Left forelimb (tissue), 1 donor: Measurements from ENCODE around the gene SNED1.

Experiments
- DNase-seq: peaks from one replicate; pipeline ENCODE4 v3.0.0-alpha.2; 2018; ENCODE audit warnings: low spot score

SNED1 gene

DNA sequence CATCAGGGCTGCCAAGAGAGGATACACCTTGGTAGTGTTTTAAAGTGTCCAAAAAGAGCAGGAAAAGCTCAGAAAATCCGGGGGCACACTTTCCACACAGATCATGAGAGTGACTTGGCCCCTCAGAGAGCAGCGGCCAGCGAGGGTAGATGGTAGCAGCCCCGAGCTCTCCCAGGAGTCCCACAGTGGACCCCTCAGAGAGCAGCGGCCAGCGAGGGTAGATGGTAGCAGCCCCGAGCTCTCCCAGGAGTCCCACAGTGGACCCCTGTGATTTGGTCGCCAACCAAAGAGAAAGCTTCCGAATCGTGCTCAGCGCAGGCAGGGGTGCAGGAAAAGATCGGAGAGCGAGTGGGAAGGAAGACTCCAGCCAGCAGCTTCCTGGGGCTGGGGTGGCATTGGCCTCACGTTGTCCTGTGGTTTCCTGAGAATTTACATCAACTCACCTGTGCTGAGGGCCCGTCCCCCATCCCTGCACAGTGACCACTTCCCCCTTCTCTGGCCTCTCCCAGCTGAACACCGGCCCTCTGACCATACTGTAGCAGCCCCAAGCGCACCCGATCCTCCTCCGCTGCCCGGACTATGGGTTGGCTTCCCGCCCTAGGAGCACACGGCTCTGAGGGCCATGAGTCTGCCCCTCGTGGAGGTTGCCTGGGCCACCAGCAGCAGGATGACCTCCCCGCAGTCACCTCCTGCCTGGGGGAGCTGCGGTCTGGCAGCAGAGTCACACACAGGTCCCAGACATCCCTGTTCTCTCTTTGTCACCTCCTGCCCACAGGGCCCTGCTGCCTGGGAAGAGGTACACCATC lies 69.9 kb downstream of the SNED1 start:
- no peak for DNase-seq

DNA sequence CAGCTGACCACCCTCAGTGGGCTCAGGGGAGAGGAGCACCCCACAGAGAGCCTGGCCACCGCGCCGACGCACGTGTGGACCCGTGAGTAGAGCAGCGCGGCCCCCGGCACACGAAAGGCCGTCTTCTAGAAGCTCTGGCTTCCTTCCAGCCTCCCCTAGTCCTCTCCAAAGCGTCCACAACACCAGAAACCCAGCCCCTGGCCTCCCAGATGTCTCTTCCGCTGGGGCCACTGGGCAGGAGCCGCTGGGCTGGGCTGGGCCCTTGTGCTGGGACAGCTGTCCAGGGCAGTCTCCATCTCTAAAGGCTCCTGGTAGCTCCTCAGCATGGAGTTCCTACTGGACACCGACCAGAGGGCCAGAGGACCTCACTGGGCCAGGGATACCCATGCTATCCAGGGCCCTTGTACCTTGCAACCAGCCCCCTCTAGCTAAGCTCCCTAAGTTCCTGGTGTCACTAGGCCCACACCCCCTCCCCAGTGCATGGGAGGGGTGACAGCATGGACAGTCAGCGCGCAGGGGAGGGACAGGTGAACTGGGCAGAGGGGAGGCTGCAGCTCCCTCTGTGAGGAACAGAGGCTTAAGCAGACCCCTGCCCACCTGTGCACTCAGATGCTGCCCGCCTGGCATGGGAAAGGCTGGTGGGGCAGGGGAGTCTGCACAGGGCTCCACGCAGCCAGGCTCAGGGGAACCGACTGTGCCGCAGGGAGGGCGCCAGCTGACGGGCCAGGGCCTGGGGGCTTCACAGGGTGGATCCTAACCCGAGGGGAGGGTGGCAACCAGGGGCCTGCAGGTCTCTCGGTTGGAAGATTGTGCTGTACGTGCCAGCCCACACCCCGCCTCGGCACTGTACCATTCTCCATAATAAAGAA lies 70.8 kb downstream of the SNED1 start:
- DNase-seq = no peak

DNA sequence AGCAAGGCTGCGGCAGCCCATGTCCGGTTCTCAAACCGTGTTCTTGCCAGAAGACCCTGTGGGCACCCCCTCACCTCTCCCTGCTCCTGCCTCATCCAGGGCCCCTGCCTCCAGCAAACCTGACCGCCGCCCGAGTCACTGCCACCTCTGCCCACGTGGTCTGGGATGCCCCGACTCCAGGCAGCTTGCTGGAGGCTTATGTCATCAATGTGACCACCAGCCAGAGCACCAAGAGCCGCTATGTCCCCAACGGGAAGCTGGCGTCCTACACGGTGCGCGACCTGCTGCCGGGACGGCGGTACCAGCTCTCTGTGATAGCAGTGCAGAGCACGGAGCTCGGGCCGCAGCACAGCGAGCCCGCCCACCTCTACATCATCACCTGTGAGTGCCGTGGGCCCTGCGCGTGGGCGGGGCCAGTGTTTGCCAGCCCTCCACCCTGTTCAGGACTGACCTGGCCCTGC lies 71.4 kb downstream of the SNED1 start:
- DNase-seq = no peak

DNA sequence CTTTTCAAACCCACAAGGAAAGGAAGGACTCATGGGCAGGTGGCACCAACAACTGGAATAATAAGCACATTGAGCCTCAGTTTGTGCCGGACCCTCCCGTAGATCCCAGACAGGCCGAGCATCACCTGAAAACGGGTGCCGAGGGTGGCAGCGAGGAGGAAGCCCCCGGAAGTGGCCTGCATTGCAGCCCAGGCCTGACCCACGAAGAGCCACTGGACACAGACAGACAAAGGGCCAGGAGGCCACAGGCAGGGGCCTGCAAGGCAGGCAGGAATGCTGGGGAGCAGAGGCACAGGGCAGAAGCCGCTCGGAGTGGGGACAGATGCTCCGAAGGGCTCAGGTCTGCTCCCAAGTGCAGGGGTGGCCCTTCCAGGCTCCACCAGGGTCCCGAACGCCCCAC lies 71.9 kb downstream of the SNED1 start:
- DNase-seq = no peak

DNA sequence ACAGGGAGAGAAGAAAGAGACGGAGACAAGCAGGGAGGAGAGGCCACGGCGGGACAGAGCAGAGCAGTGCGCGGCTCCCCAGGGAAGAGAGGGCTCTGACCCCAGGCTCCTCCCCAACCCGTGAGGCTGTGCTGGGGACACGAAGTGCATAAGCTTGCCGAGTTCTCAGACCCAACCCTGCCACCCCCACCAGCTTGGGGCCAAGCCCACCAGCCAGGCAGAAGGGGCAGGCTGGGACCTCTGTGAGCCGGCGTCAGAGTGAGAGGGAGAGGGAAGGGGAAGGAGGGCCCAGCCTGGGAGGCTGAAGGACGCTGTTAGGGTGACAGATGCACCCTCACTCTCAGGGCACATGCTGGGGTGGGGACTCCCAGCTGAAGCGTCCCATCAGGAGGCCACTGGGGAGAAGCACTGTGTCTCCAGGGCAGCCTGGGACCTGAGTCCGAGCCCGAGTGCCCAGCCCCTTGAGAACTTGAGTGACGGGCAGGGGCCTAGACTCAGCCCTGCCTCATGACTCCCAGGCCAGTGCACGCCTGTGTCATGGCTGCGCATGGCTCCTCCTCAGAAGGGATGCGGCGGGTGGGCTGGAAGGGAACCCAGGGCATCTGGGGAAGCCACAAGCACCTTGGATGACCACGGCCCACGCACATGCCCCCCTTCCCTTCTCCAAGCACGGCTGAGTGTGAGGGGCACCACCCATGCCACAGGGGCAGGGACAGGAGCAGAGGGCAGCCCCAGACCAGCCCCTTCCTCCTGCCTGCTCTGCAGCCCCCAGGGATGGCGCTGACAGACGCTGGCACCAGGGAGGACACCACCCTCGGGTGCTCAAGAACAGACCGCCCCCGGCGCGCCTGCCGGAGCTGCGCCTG lies 72.6 kb downstream of the SNED1 start:
- DNase-seq = no peak

DNA sequence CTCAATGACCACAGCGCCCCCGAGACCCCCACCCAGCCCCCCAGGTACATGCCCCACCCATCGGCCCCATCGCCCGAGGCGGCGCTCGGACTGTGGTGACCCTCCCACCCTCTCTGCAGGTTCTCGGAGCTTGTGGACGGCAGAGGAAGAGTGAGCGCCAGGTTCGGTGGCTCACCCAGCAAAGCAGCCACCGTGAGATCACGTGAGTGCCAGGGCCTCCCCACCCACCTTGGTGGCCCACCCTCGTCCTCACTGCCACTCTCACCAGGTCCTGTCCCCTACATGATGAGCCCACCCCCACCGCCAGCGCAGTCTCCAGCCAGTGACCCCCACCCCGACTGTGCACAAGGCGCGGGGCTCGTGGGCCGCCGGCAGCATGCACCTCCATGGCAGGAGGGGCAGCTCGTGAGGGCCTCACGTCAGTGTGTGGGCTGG lies 73.3 kb downstream of the SNED1 start:
- no peak for DNase-seq

DNA sequence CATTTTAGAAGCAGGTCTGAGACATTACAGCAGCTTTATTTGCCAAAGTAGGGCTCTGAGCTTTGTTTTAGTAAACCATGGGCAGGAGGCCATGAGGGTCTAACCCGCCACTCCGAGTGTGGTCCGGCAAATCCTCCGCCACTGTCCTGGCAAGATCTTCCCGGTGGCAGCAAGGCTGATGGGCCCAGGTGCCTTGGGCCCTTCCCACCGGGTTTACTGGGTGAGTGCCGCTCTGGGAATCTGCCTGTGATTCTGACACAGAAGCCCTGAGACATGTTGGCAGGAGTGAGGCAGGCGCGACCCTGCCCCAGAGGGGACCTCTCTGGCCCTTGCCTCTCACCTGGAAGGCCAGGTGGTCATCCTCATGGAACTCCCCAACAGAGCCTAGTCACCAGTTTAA lies 73.7 kb downstream of the SNED1 start:
- no peak for DNase-seq

DNA sequence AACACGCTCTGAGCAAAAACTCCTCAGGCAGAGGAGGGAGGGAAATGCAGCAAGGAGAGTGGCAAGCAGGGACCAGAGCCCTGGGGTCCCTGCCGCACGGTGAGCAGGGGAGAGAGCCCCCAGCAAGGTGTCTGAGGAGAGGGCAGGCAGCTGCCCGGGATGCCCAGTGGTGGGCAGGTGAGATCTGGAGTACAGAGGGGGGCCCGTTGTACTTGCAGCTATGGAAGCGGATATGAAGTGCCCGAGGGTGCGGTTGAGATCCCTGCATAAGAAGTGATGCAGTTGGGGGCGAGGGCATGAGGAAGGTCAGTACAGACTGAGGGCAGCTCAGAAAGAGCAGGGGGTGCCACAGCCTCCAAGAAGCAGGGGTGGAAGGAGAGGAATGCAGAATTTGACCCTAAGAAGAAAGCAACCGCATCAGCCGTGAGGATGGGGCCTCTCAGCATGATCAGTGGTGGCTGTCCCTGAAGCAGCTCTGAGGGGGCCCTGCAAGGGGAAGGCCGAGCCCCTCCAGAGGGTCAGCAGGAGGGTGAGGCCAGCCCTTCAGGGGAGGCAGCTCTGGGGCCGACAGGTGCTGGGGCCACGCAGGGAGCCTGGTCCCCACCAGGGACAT lies 74.2 kb downstream of the SNED1 start:
- no peak for DNase-seq

DNA sequence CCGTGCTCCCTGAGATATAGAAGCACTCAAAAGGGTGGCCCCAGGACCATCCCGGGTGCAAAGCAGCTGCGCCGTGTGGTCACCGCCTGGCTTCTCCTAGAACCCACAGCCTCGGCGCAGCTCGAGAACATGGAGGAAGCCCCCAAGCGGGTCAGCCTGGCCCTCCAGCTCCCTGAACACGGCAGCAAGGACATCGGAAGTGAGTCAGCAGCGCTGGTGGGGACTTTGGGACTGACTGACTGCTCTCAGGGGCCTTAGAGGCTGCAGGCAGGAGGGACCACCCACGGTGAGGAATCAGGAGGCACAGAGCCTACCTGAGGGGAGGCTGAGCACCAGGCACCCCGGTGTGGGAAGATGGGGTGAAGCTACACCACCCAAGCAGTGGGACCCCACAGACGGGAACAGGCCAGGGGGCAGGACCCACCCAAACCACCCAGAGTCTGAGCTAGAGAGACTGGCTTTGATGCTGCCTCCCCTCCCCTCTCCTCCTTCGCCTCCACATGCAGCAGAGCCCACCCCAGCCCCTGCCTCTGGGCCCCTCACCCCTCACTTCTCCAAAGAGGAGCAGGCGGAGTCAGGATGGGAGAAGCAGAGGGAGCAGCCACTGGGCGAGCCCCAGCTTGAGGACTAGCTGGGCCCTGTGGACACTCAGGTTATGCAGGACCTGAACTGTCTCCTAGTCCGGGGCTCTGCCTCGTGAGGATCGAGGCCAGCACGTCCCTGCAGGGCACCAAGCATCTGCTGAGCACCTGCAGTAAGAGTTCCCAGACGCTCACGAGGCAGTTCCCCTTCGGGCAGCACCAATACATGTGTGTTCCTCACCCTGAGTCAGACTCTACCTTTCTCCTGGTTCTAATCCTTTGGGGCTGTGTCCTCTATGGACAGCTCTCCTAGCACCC lies 75.0 kb downstream of the SNED1 start:
- DNase-seq = no peak

DNA sequence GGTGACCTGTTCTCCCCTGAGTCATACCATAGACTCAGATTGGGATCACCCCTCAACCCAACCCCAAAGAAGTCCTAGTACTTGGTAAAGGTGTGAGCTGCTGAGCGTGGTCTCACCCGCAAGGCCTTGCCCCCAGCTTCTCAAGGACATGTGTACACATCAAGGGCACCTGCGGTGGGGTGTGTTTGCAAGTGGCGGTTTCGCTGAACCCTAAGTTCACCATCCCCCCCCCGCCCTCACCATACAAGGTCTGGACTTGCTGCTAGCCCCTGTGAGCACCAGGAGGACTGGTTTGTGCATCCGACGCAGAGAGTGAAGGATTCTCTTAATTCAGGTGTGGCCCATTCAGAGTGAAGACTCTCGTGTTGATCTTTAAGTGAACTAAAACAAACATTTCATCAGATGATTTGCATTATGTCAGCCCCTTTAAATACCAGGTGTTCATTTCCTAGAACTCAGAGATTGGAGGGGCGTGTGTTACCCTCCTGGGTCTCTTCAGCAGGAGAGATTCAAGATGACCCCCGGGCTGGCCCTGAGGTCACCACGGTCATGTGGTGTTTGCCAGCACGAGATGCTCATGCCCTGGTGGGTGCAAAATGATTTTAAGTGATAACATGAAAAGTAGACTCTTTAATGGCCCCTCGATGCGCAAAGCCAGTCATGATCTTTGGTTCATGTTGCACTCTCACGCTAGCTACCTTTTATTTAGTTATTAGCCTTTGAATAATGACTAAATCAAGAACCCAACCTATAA lies 75.8 kb downstream of the SNED1 start:
- DNase-seq = no peak

DNA sequence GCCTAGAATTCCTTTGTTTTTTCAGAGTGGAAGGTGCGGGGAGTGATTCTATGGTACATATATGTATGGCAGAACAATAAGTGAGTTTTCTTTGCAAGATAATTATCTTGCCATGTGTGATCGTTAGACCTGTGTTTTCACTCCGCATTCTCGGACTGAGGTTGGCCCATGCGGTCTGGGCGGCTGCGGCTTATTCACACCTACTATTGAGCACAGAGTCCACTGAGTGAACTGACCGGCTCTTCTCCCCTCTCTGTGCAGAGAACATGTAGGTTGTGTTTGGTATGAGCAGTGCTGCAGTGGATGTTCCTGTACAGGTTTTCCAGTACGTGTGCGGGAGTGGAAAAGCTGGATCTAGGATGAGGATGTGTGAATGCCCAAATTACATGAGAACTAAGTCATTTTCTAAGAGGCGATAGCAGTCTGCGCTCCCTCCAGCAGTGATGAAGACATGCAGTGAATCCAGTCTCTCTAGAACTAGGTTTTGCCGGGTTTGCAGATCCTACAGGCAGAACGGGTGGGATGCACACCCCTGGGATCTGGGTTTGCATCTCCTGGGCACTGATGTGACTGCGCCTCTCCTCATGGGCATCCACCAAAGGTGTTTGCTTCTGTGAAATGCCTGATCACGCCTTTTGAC lies 76.6 kb downstream of the SNED1 start:
- no peak for DNase-seq

DNA sequence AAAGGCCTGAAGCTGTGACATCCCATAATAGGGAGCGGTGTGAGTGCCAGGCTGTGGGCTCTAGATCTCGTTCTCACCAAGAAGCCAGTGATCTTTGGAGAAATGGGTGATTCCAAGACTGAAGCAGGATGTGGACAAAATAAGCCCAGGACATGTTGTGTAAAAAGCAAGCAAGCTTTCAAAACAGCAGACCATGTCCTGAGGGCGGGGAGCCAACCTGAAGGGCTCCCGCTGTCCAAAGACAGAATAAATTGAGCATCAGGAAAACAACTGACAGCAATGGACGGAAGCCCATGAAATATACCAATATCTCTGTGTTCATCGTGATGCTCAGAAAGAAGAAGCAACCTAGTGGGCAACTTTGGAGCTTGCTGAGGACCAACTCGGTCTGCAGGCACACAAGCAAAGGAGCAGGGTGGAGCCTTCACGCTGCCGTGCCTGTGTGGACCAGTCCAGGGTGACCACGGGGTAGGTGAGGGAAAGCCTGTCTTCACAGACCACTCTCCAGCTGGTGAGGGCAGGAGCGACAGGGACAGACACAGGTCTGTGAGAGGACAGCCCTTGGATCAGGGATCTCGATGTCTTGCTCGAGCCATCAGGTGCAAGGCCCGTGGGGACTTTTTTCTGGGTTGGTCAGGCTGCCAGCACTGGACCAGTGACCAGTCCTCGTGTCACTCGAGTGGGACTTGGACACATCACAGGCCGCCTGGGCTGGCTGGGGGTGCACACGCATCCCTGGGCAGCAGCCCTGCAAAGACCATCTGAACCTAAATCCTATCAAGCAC lies 82.2 kb downstream of the SNED1 start:
- no peak for DNase-seq

DNA sequence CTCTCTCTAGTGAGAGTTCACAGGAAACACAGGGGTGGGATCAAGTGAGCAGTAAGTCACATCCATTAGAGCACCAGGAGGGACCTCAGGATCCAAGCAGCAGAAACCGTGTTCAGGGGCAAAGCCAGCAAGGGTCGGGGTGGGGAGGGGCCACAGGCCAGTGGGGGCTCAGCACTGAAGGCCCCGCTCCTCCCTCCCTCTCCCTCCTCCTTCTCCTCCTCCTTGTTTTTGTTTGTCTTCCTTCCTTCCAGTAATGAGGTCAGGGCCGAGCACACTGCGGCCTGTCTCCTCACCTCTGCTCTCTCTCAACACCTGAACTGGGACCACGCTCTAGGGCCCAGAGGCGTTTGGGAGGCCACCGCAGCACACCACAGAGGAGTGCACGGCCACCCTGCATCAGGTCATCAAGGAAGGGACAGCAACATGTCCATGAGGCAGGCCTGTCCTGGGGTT lies 82.8 kb downstream of the SNED1 start:
- DNase-seq = no peak

DNA sequence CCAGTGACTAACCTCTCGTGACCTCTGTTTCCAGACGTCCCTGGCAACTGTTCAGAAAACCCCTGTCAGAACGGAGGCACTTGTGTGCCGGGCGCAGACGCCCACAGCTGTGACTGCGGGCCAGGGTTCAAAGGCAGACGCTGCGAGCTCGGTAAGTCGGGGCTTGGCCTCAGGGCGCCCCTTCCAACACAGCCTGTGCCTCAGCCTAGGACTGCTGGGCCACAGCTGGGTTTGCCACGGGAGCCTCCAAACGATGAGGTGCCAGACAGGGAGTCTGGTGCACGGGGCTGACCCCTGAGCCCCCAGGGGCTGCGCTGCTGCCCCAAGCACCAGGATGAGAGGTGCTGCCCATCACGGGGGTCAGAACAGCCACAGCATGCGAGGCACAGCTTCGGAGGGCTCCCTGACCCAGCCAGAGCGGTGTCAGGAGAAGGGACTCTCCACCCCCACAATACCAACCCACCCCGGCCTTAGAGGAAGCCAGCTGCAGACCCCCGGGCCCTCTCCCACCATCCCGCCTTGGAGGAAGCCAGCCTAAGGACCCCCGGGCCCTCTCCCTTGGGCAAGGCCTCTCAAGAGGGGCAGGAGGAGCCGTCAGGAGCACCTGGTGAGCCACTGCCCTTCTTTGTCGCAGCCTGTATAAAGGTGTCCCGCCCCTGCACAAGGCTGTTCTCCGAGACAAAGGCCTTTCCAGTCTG lies 83.4 kb downstream of the SNED1 start:
- no peak for DNase-seq

DNA sequence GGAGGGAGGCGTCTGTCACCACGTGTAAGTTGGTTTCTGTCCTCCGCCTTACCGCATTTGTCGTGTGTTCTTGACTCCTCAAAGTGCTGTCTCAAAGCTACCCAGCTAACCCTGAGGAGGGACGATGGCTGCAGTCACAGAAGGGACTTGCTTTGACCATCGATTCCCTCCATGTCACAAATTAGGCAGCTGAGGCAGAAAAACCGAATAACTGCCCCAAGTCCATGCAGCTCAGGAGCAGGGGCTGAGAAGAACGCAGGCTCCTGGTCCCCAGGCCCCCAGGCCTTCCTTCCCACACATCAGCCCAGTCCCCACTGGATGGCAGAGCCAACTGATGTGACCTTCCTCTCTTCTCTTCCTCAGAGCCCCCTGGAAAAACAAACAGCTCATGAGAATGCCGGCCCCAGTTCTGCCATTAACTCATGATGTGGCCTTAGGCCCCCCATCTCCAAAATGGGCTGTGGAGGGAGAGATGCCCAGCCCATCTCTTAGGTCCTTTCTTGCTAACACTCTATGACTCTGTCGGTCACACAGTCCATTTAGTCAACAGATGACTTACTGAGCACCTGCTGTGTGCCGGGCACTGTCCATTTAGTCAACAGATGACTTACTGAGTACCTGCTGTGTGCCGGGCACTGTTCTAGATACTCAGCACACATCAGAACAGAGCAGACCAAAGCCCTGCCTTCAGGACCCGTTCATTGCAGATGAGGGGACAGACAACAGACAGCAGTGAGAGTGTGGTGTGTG lies 84.1 kb downstream of the SNED1 start:
- DNase-seq = no peak

DNA sequence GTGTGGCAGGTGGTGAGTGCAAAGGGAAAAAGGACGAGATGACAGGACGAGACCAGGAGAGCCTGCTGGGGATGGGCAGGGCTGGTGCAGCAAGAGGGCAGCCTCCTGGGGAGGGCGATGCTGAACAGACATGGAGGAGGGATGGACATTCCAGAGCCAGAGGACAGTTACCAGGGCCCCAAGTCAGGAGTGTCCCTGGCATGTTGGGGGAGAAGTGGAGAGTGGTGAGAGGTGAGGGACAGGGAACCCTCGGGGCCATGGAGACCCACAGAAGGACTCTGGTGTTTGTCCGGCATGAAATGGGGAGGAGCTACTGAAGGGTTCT lies 84.6 kb downstream of the SNED1 start:
- no peak for DNase-seq

DNA sequence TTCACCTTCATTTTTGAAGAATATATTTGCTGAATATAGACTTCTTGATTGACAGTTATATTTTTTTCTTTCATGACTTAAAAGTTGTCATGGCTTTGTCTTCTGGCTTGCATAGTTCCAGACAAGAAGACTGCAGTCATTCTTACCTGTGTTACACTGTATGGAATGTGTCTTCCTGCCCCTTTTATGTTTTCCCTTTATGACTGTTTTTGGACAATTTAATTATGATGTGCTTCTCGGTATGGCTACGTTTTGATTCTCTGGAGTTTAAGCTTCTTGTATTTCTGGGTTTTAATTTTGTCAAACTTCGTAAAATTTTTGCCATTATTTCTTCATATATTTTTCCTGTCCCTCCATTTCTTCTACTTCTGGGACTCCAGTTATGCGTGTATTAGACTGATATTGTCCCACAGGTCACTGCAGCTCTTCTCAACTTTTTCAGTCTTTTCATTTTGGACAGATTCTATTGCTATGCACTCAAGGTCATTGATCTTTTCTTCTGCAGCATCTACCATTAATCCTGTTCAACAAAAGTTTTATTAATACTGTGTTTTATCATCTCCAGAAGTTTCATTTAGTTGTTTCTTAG lies 86.5 kb downstream of the SNED1 start:
- no peak for DNase-seq
